Measurements from ENCODE around the gene PPP1R3G. TPM values are rescaled to one million over a fixed set of nuclear protein-coding genes. Genes with fewer than 3 reads are reported as not detected.
A peak's percentile ranks its signal among the peaks of the same experiment; 100 is the strongest.

PPP1R3G gene
- total RNA-seq, 5 donors from 2014 or later (not counting 1 experiment from before 2014, with no cell fraction given): 0.06 to 0.07 TPM; not detected in 3

DNA sequence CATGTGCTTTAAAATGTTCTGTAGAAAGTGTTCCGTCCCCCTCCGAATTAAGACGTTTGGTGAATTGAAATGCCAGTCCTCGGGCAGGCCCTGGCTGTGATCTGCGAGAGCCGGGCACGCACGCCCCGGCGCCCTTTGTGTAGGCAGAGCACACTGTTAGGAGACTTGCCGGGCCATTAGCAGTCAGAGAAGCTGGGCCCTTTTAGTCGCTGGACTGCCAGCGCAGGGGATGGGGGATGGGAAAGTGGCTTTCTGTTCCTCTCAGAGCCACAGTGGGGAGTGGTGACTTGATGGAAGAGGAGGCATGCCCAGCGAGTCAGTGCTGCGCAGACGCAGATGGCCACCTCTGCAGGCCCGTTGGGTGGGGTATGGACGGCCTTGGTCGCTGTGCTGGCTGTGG is 2.2 kb downstream of the PPP1R3G start:
- Mint-ChIP-seq H3K36me3 (no peaks in the 10 kb centered on the region), H3K4me1 (peaks cover 13 to 20% (median 16%) of the 10 kb centered on the region in 3 donors), H3K4me3 (peak overlapping the region in 1 of 3 donors; percentile 60), H3K27me3 (peaks cover 30 to 62% of the 10 kb centered on the region in 2 donors), H3K27ac (no peak overlapping the region), H3K9me3 (no peaks in the 10 kb centered on the region)
- ChIA-PET POLR2A (no interaction called here), CTCF (no interaction called here)
- Histone ChIP-seq H3K9me3 (no peaks in the 10 kb centered on the region), H3K4me3 (ENCODE audit: control insufficient read depth in 1 of 2, extremely low read depth in 1 of 2, low read length in 1 of 2) (no peak overlapping the region), H3K27ac (ENCODE audit: low read length) (no peak overlapping the region), H3K27me3 (replicated peaks in 1 of 2; ENCODE audit: control insufficient read depth in 2 of 2, extremely low read depth in 1 of 2, insufficient read depth in 2 of 2, low read length in 1 of 2) (peaks cover 2 to 62% of the 10 kb centered on the region in 2 experiments), H3K36me3 (ENCODE audit: control insufficient read depth in 2 of 2, extremely low read depth in 1 of 2, insufficient read depth in 1 of 2, low read length in 1 of 2) (no peaks in the 10 kb centered on the region), H3K4me1 (ENCODE audit: control insufficient read depth in 1 of 2, extremely low read depth in 1 of 2, insufficient read depth in 2 of 2, low read length in 2 of 2) (peaks cover 17 to 26% of the 10 kb centered on the region in 2 experiments)
- no peak for ATAC-seq (replicated peaks in 1 of 4)
- DNase-seq: peak in 1 of 35 experiments; percentile 27
- 64% methylated on average over 17 of the region's 19 CpGs for WGBS (ENCODE audit: insufficient coverage)

DNA sequence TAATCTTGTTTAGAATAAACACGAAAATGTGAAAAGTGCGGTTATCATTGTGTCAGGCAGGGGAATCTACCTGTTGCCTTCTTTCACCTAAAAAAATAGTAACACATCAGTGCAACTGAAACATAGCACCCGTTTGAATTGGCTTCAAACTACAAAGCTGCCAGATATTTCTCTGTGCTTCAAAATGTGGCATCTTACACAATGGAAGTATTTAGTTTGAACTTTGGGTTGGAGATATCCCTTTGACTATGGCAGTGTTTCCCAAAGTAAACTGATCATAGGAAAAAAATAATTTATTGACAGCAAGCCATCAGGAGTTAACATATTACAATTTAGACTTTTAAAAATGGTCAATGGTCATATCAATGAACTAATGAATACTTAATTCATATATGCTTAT is 3.6 kb downstream of the PPP1R3G start:
- no peak overlapping the region for H3K27ac Mint-ChIP-seq
- H3K36me3 Mint-ChIP-seq: no peaks in the 10 kb centered on the region
- peaks cover 20 to 55% of the 10 kb centered on the region in 2 donors for H3K27me3 Mint-ChIP-seq
- no peak for DNase-seq
- Histone ChIP-seq H3K27me3 (replicated peaks in 1 of 2; ENCODE audit: control insufficient read depth in 2 of 2, extremely low read depth in 1 of 2, insufficient read depth in 2 of 2, low read length in 1 of 2) (peaks cover 2 to 48% of the 10 kb centered on the region in 2 experiments), H3K36me3 (ENCODE audit: control insufficient read depth in 2 of 2, extremely low read depth in 1 of 2, insufficient read depth in 1 of 2, low read length in 1 of 2) (no peaks in the 10 kb centered on the region), H3K4me3 (ENCODE audit: control insufficient read depth in 1 of 2, extremely low read depth in 1 of 2, low read length in 1 of 2) (no peak overlapping the region), H3K27ac (ENCODE audit: low read length) (no peak overlapping the region), H3K9me3 (no peaks in the 10 kb centered on the region), H3K4me1 (ENCODE audit: control insufficient read depth in 1 of 2, extremely low read depth in 1 of 2, insufficient read depth in 2 of 2, low read length in 2 of 2) (peaks cover 17 to 26% of the 10 kb centered on the region in 2 experiments)
- CTCF ChIA-PET: no interaction called here
- H3K9me3 Mint-ChIP-seq: no peaks in the 10 kb centered on the region
- 100% methylated on average over 2 of the region's 3 CpGs for whole genome bisulfite sequencing (ENCODE audit: insufficient coverage)
- peaks cover 13 to 16% (median 16%) of the 10 kb centered on the region in 3 donors for H3K4me1 Mint-ChIP-seq
- ATAC-seq (replicated peaks in 1 of 4): no peak
- POLR2A ChIA-PET: no interaction called here
- H3K4me3 Mint-ChIP-seq: no peak overlapping the region

DNA sequence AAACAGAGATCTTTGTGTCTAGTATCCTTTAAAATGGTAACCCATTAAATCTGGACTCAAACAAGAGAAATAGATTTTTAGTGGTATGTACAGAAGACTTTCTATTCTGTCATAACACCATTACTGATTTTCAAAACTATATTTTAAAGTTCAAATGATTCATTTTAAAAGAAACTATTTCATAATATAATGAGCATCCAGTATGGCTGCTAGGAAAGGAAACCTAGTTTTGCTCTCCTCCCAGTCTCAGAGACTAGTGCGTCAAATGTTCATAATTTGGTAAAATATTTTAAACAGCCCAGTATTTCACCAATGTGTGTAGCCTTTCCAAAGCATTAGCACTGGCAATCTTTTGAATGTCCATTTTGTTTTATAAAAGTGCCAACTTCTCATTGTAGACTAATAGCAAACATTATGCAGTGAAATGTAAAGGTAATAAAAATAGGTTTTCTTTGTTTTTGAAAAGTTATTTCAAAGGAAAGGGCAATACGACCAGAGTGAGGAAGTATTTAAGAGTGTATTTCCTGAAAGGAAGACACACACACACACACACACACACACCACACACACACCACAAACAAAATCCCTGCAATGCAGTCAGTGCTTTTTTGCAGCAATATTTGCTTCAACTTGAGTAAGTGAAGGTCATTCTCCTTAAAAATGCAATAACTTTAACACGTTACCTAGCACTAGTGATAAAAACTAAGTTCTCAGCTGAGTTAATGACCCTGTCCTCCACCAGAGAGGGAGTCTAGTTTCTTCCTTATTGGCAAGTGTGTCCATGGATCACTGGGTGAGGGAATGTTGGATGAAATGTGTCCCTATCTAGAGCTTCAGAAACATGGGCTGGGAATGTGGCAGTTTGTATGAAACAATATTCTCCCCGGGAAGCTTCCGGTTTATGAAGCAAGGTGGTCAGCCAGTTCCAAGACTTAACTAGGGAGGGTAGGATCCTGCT is 4.6 kb downstream of the PPP1R3G start:
- H3K36me3 Mint-ChIP-seq: no peaks in the 10 kb centered on the region
- Histone ChIP-seq H3K4me3 (ENCODE audit: control insufficient read depth in 1 of 2, extremely low read depth in 1 of 2, low read length in 1 of 2) (no peak overlapping the region), H3K9me3 (no peaks in the 10 kb centered on the region), H3K4me1 (ENCODE audit: control insufficient read depth in 1 of 2, extremely low read depth in 1 of 2, insufficient read depth in 2 of 2, low read length in 2 of 2) (peaks cover 14 to 25% of the 10 kb centered on the region in 2 experiments), H3K27me3 (replicated peaks in 1 of 2; ENCODE audit: control insufficient read depth in 2 of 2, extremely low read depth in 1 of 2, insufficient read depth in 2 of 2, low read length in 1 of 2) (peaks cover 2 to 41% of the 10 kb centered on the region in 2 experiments), H3K27ac (ENCODE audit: low read length) (no peak overlapping the region), H3K36me3 (ENCODE audit: control insufficient read depth in 2 of 2, extremely low read depth in 1 of 2, insufficient read depth in 1 of 2, low read length in 1 of 2) (no peaks in the 10 kb centered on the region)
- ATAC-seq (replicated peaks in 1 of 4) (no peak), DNase-seq (no peak)
- no peaks in the 10 kb centered on the region for H3K9me3 Mint-ChIP-seq
- H3K4me1 Mint-ChIP-seq: peaks cover 12 to 14% (median 13%) of the 10 kb centered on the region in 3 donors
- WGBS (ENCODE audit: insufficient coverage): 94% methylated on average over 2 of the region's 5 CpGs
- POLR2A ChIA-PET: no interaction called here
- no peak overlapping the region for H3K27ac Mint-ChIP-seq
- H3K4me3 Mint-ChIP-seq: no peak overlapping the region
- CTCF ChIA-PET: no interaction called here
- peaks cover 16 to 58% of the 10 kb centered on the region in 2 donors for H3K27me3 Mint-ChIP-seq

DNA sequence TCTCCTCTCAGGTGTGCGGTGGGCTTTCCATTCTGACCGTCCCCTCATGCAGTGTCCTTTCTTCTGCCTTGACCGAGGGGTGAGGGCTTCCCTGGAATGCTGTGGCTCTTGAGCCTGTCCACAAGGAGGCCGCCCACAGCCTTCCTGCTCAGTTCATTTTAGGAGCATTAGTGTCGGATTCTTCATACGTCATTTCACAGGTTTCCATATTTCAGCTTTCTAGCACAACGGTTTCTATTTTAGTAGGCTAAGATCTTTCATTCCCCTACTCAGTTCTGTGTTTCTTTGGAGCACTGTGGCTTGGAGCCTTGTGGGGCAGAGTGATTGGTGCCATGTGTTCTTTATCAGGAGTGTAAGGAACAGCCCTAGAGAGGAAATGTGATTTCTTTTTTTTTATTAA is 5.5 kb downstream of the PPP1R3G start:
- 54% methylated on average over 3 of the region's 7 CpGs for WGBS (ENCODE audit: insufficient coverage)
- POLR2A ChIA-PET: no interaction called here

DNA sequence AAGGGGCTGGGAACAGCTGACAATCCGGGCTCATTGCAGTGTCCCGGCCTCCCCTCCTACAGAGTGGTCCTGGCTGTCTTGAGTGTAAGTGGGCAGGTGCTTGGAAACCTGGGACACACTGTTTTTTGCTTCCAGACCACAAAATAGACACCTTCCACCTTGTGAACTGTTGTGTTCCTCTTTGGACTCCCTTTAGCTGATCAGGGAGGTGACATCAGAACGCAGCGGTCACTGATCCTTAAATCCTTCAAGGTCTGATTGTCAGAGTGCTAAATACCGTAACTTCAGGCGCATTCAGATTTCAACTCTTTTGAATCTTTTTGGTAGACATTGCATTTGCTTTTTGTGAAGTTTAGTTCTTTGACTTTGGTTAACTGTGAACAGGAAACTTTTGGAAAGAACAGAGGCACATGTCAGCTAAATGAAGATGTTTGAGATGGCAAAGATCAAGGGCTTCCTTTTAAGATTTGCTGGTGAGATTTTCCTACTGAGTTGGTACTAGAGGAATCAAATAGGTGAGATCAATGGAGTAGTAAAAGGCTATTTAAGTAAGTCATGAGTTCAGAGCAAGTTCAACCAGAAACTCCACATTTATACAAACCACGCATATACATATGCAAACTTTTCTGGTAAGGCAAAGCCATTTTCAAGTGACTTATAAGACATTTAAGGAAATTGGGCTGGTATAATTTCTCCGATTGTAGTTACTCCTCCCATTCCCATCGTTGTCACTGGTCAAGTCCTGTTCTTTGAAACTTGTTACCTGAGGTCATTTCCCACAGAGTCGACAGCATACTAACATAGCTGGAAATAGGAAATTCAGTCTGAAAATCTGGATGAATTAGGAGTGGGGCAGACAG is 6.3 kb downstream of the PPP1R3G start:
- 36% methylated on average over 4 of the region's 10 CpGs for WGBS (ENCODE audit: insufficient coverage)

More for the DNA sequence above, 5.5 kb downstream of the PPP1R3G start:
- Mint-ChIP-seq H3K9me3 (no peaks in the 10 kb centered on the region), H3K27ac (no peak overlapping the region), H3K36me3 (no peaks in the 10 kb centered on the region), H3K4me3 (no peak overlapping the region), H3K4me1 (peaks cover 11 to 13% (median 13%) of the 10 kb centered on the region in 3 donors), H3K27me3 (peaks cover 16 to 58% of the 10 kb centered on the region in 2 donors)
- CTCF ChIA-PET: no interaction called here
- no peak overlapping the region for H3K4me3 ChIP-seq (ENCODE audit: control insufficient read depth in 1 of 2, extremely low read depth in 1 of 2, low read length in 1 of 2)
- ATAC-seq (replicated peaks in 1 of 4): no peak
- no peak overlapping the region for H3K27ac ChIP-seq (ENCODE audit: low read length)
- DNase-seq: no peak
- no peaks in the 10 kb centered on the region for H3K36me3 ChIP-seq (ENCODE audit: control insufficient read depth in 2 of 2, extremely low read depth in 1 of 2, insufficient read depth in 1 of 2, low read length in 1 of 2)
- H3K9me3 ChIP-seq: no peaks in the 10 kb centered on the region
- peaks cover 2 to 35% of the 10 kb centered on the region in 2 experiments for H3K27me3 ChIP-seq (replicated peaks in 1 of 2; ENCODE audit: control insufficient read depth in 2 of 2, extremely low read depth in 1 of 2, insufficient read depth in 2 of 2, low read length in 1 of 2)
- peaks cover 8 to 24% of the 10 kb centered on the region in 2 experiments for H3K4me1 ChIP-seq (ENCODE audit: control insufficient read depth in 1 of 2, extremely low read depth in 1 of 2, insufficient read depth in 2 of 2, low read length in 2 of 2)

More for the DNA sequence above, 6.3 kb downstream of the PPP1R3G start:
- Histone ChIP-seq H3K9me3 (no peaks in the 10 kb centered on the region), H3K36me3 (ENCODE audit: control insufficient read depth in 2 of 2, extremely low read depth in 1 of 2, insufficient read depth in 1 of 2, low read length in 1 of 2) (no peaks in the 10 kb centered on the region), H3K27ac (ENCODE audit: low read length) (no peak overlapping the region), H3K27me3 (replicated peaks in 1 of 2; ENCODE audit: control insufficient read depth in 2 of 2, extremely low read depth in 1 of 2, insufficient read depth in 2 of 2, low read length in 1 of 2) (peaks cover 2 to 30% of the 10 kb centered on the region in 2 experiments), H3K4me1 (ENCODE audit: control insufficient read depth in 1 of 2, extremely low read depth in 1 of 2, insufficient read depth in 2 of 2, low read length in 2 of 2) (peaks cover 4 to 24% of the 10 kb centered on the region in 2 experiments), H3K4me3 (ENCODE audit: control insufficient read depth in 1 of 2, extremely low read depth in 1 of 2, low read length in 1 of 2) (no peak overlapping the region)
- H3K9me3 Mint-ChIP-seq: no peaks in the 10 kb centered on the region
- no peak overlapping the region for H3K27ac Mint-ChIP-seq
- no peak for ATAC-seq (replicated peaks in 1 of 4)
- peaks cover 11 to 13% (median 13%) of the 10 kb centered on the region in 3 donors for H3K4me1 Mint-ChIP-seq
- ChIA-PET CTCF (interaction anchor here in 1 of 2 donors (0.6 kb wide), 1 partner anchor 12 kb away, joined by 3 read pairs; no protein-coding TSS in a partner anchor), POLR2A (interaction anchor here in 1 of 2 donors (1.1 kb wide), 1 partner anchor 23 kb away, joined by 5 read pairs; no protein-coding TSS in a partner anchor)
- H3K27me3 Mint-ChIP-seq: peaks cover 16 to 54% of the 10 kb centered on the region in 2 donors
- no peak for DNase-seq
- H3K4me3 Mint-ChIP-seq: no peak overlapping the region
- H3K36me3 Mint-ChIP-seq: no peaks in the 10 kb centered on the region

All from T-cell (primary cell).